ENCODE measurements around the gene DPP6.

DPP6 gene

DNA sequence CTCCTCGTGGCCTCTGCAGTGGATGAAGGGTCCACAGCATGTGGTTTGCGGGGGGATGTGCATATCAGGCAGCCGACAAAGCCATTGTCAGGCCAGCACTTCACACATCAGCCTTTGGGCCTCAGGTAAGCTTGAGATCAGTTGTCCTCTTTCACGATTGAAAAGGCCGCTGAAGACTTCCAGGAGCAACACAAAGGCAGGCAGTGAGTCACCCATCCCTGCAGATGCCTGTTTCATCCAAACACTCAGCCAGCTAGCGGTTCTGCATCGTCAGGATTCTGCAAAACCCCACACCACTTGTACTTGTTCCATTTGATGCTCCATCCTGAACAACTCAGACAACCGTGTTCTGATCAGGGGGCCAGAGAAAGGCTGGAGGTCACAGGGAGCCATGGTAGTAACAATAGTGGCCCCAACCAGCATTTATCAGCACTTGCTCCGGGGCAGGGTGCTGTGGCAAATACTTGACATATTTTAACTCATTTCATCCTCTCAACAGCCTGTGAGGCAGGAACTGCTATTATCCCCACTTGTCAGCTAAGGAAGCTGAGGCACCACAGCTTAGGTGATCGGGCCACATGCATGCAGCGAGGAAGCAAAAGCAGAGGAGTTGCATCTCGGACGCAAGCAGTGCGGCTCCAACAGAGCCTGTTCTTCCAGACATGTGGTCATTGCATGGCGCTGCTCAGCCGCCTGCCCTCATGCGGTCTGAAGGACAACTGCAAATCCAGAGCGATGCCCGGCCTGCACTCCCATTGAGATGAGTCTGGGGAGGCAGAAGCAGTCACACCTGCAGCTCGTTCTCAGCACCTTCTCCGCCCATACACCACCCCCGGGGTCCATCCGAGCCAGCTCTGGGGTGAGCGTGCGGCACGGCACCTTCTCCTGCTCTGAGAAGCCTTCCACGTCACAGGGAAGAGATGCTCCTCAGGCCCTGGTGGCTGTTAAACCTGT lies 805.8 kb downstream of the DPP6 start:
- no peak for DNase-seq (ENCODE audit: low read depth in 2 of 2)

DNA sequence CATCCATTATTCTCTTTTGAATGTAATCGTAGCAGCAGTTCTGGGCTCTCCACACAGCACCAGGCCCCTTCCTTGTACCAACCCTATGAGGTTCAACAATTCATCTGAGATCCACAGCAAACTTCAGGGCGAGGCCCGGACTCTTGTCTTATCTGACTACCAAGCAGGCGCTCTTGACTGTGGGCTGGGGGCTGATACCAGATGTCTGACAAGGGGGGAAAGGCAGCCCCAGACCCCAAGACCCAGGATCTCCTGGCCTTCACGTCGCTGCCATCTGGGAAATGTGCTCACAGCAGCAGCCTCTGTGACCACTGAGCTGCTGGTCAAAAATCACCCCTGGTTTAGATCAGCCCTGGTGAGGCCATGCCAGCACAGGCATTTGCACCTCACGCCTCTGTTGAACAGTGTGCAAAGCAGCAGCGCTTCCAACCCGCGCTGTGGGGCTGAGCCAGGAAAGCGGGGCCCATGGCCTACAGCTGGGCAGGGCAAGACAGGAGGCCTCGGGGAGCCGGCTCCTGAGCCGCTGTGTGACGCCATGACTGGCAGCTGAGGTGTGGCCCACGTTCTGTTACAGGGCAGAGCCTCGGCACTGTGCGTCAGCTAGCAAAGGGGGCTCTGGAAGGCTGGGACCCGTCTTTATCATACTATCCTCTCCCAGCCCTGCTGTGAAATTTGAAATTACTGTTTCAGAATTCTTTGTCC lies 806.8 kb downstream of the DPP6 start:
- no peak for DNase-seq (ENCODE audit: low read depth in 2 of 2)

DNA sequence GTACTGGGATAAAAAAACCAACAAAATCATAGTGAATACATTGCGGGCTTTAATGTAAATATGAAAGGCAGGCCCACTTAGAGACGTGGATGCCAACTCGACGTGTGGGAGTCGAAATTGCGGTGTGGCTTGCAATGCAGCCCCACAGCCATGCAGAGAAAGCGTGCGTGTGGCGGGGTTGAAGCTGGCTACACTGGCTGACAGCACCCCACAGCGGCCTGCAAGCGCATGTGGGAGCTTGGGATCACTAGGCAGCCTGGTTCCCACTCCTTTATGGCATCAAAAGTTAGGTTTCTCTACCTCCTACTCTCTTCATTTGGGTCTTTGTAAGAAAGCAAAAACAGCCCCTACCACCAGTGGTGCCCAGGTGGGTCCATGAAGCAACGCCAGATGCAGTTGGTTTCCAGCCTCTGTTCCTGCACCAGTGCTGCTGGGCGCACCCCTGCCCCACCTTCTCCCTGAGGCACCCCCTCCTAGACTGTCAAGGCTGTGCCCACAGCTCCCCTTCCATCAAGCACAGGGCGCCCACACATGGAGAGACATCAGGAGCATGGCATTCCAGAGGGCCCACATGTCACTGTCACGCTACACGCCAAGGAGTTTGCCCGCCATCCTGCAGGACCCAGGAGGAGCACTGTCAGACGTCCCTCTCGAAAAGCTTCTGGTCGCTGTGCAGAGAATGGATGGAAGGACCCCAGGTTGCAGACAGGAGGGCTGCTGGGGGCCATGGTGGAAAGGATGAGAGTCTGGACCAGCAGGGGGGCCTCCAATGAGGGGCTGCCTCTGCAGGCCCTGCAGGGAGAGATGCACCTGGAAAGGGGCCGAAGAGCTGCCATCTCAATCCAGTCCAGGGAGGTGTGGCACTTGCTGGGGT lies 807.8 kb downstream of the DPP6 start:
- no peak for DNase-seq (ENCODE audit: low read depth in 2 of 2)

GRCh38 chr7:154860621-154861375 lies 808.6 kb downstream of the DPP6 start:
- DNase-seq (ENCODE audit: low read depth in 2 of 2) = no peak

DNA sequence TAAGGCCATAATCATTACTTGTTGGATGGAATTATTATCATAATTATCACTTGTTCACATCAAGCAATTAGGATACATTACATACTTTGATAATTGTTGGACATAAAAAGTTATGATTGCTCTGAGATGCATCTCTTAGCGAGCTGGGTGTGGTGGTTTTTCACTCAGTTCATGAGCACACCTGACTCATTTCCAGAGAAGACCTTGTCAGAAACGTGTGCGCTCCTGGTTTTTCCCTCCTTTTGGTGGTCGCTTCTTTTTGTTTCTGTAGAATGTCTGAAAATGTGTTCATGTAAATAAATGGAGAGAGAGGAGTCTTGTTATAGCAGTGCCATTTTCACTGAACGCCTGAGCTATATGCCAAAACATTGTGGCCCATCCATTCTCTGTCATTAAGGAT lies 809.4 kb downstream of the DPP6 start:
- no peak for DNase-seq (ENCODE audit: low read depth in 2 of 2)

DNA sequence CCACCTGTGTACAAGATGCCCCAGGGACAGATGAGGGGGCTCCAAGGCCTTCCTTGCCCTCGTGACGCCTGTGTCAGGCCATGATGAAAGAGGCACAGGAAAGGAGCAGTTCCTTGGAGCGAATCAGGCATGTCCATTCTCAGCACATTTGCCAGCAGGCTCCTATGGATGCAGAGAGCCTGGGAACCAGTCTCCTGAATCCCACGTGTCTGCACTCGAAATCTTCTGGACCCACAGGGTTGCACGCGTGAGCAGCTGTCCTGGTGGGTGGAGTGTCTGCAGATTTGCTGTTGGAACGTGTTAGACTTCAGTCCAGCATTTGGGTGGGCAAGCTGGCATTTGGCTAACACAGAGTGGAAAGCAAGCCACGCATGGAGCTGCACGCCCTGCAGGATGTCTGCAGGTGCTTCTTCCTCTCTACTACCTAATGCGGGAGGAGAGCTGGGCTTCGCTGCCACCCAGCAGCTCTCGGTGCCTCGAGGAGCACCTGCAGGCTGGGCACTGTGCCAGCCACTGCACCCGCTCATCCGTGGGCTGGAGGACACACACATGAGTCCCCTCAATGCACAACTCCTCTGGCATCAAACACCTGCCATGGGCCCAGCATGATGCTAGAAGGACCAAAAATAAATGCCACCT lies 810.1 kb downstream of the DPP6 start:
- no peak for DNase-seq (ENCODE audit: low read depth in 2 of 2)

DNA sequence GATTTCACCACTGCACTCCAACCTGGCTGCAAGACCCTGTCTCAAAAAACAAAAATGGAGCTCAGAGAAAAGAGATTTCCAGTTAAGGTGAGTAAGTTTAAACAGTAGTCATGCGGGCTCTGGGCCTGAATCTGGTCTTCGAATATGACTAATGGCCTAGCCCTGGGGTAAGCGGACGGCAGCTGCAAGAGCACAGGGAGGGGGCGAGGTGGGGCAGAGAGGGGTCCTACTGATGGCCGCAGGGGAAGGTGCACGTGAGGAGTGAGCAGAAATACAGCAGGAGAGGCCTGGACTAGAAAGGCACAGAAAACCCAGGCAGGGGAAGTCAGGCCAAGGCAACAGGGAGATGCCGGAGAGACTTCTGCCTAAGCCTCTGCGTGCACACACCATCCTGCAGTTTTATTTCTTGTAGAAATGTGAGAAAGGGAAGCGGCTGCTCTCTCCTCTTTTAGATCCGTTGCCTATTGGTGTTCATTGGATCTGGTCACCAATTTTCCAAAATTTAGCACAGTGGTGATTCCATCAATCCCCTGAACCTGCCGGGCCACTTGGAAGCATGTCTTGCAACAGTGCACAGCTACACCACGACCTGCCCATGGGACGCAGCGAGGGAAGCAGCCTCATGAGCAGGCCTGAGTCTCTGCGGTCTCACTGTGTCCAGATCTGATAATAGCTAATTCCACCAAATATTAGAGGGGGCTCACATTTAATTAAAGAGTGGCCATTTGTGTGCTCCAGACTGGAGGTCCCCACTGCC lies 811.7 kb downstream of the DPP6 start:
- no peak for DNase-seq (ENCODE audit: low read depth in 2 of 2)

GRCh38 chr7:154864523-154864891 lies 812.3 kb downstream of the DPP6 start:
- DNase-seq (ENCODE audit: low read depth in 2 of 2) = no peak

DNA sequence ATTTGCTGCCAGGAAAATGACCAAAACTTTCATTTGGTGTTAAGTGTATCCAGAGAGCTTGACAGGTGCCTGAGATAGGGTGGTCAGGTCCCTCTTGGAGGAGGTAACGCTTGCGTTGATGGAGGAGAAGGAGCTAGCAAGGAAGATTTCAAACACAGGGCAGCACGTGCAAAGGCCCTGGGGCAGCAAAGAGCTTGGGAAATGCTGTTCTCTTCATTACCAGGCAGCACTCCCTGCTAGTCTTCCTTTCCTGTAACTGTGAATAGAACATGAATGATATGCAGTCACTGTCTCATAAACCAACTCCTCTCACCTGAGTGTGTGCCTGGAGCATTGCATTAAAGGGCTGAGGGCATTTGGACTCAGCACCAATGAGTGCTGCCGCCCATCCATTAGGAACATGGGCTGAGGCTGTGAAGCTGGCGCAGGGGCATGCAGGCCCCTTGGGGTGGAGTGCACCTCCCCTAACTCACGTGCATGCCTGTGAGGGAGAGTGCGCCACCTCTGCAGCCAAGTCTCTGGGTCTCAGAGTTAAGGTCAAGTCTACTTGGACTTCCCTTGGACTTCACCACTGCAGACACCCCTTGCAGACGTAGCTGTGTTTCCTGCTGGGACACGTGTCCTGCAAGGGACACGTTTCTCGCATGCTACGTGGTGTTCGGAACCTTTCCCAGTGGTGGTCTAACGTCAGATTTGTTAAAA lies 813.9 kb downstream of the DPP6 start:
- DNase-seq (ENCODE audit: low read depth in 2 of 2) = no peak

GRCh38 chr7:154867068-154867467 lies 814.9 kb downstream of the DPP6 start:
- DNase-seq (ENCODE audit: low read depth in 2 of 2) = no peak

DNA sequence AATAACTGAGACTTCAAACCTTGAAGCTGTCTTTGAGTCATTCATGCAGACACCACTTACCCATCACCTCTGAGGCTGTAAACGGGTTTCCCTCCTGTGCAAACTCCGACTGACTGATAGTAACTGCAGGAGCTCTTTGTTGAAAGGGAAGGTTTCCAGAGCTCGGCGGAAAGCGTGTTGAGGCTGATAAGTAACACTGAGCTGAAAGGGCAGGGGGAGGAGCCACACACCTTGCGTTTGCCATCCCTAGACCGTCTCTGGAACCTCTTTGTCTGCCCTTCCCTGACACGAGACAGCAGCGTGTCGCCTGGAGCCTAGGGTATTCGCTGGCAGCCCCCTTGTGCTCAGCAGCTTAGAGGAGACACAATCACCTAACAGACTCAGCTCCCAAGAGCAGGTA lies 816.7 kb downstream of the DPP6 start:
- DNase-seq (ENCODE audit: low read depth in 2 of 2) = no peak

DNA sequence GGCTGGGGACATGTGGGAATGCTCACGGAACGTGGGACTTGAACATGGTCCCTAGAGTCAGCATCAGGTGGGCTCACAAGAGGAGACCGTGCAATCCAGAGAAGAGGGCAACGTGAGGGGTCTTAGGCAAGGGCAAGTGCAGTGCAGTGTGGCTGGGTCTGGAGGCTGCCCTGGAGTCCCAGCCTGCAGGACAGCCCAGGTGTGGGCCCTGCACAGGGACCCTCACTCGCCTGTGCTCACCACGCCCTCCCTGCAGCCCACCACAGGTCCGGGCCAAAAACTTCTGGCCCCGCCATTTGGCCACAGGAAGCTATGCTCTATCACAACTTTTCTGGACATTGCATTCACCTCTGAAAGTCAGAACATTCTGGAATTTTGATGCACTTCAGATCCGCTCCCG lies 817.2 kb downstream of the DPP6 start:
- no peak for DNase-seq (ENCODE audit: low read depth in 2 of 2)

GRCh38 chr7:154871507-154871906 lies 819.3 kb downstream of the DPP6 start:
- no peak for DNase-seq (ENCODE audit: low read depth in 2 of 2)

- no peak for DNase-seq (ENCODE audit: low read depth in 2 of 2)
Measured at GRCh38 chr7:154871928-154872750, 819.9 kb downstream of the DPP6 start.

DNA sequence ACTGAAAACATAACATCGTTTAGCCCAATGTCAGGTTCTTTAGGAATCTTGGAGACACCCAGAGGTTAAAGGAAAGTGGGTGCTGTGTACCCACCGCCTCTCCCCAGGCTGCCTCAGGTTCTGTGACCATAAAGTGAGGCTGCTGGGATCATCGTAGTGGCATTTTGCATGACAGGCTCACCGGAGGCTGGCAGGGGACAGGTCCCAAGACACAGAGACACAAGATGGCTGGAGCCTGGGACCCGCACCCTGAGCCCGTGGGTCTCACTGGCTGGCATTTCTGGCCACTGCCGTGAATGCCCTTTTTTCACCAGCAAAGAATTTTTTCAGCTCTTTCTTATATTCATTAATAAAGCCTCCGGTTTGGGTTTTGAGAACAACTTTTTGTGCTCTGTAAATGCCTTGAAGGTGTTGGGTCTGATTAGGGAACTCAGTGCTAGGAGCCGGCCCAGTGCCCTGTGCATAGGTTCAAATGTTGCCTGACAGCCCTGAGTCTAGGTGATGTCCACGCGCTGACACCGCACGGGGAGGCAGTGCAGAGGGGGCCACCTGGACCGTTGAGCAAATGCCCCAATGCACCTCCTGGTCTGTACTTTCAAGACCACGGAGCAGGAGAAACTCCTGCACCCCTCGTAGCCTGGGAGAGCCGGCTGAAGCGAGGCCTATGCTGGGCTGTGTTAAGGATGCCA lies 820.8 kb downstream of the DPP6 start:
- no peak for DNase-seq (ENCODE audit: low read depth in 2 of 2)

DNA sequence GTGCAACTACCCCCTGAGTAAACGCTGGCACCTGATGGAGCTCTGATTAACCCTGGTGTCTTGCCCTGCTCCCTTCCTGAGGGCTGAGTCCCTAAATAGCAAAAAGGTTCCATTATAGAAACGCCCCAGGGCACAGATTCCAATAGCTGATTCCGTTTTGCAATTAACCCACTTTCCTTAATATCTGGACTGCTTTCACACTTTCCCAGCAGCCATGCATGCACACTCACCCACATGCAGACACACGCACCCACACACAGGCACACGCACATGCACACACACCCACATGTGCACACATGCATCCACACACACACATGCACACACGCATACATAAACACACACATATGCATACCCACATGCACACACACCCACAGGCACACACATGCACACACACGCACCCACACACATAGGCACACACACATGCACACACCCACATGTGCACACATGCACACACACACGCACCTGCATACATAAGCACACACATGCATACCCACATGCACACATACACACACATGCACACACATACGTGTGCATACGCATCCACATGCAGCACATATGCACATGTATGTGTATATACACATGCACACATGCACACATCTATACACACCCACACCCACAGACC lies 821.4 kb downstream of the DPP6 start:
- no peak for DNase-seq (ENCODE audit: low read depth in 2 of 2)

GRCh38 chr7:154874409-154875113 lies 822.4 kb downstream of the DPP6 start:
- DNase-seq (ENCODE audit: low read depth in 2 of 2) = no peak

Measured in stimulated activated CD8-positive, alpha-beta memory T cell treated with anti-CD3 and anti-CD28 coated beads, Interleukin-15, amount 100 ng/mL, for 4 hours (primary cell).